IMR-90 (cell line): Measurements from ENCODE around the gene TNK2. TPM values are rescaled to one million over a fixed set of nuclear protein-coding genes. Genes with fewer than 3 reads are reported as not detected.
A peak's percentile ranks its signal among the peaks of the same experiment; 100 is the strongest.

Experiments used
- ATAC-seq: fragments of 200-7000 bp; cut with Tn5 transposase; 2 replicates; pipeline ENCODE4 v1.9.1; 2020; ENCODE audit warnings: low read depth, mild to moderate bottlenecking, moderate library complexity
- BruUV-seq: library from RNA; stranded (reverse); fragments of 400-500 nt; replicated peaks from 2 replicates; lab custom pipeline; 2021; lab: Mats Ljungman, UMichigan
- CTCF ChIA-PET: fragments of 300-600 bp; formaldehyde crosslinking; extraction: SDS; loops from one replicate; lab custom pipeline; 2021; ENCODE audit warnings: antibody characterized with exemption; lab: Yijun Ruan, JAX
- POLR2A ChIA-PET: fragments of 300-600 bp; sonication (Branson Sonifier 250); formaldehyde crosslinking; loops from one replicate; lab custom pipeline; 2022; ENCODE audit warnings: antibody characterized with exemption; ENCODE audit not compliant: unreplicated experiment; lab: Charles Lee
- DNase-seq: peaks from one replicate; pipeline ENCODE4 v3.0.0; 2013
- H2AFZ ChIP-seq: replicated peaks from 2 replicates; pipeline ENCODE3; 2013; ENCODE audit warnings: low read length, mild to moderate bottlenecking; ENCODE audit not compliant: poor library complexity
- H2AK5ac ChIP-seq: 2 replicates; pipeline ENCODE4 v1.6.1; 2013; ENCODE audit warnings: low read depth, low read length, inconsistent platforms
- H2AK9ac ChIP-seq: replicated peaks from 2 replicates; pipeline ENCODE3; 2013; ENCODE audit warnings: mild to moderate bottlenecking, low read depth, low read length, moderate library complexity; ENCODE audit not compliant: poor library complexity
- H2BK120ac ChIP-seq: 2 replicates; pipeline ENCODE4 v1.6.1; 2013; ENCODE audit warnings: low read depth, low read length, inconsistent platforms
- H2BK15ac ChIP-seq: 3 replicates; pipeline ENCODE4 v1.6.1; 2013; ENCODE audit warnings: low read depth, low read length, inconsistent platforms
- H2BK20ac ChIP-seq: 2 replicates; pipeline ENCODE4 v1.6.1; 2013; ENCODE audit warnings: low read depth, mild to moderate bottlenecking, inconsistent platforms, low read length, moderate library complexity
- H2BK5ac ChIP-seq: 2 replicates; pipeline ENCODE4 v1.6.1; 2013; ENCODE audit warnings: mild to moderate bottlenecking, low read depth, low read length, inconsistent platforms; ENCODE audit not compliant: poor library complexity, severe bottlenecking
- H3K14ac ChIP-seq: replicated peaks from 2 replicates; pipeline ENCODE4 v1.6.1; 2013; ENCODE audit warnings: low read depth, low read length, inconsistent platforms
- H3K18ac ChIP-seq: 2 replicates; pipeline ENCODE4 v1.6.1; 2013; ENCODE audit warnings: low read depth, low read length, control low read depth
- H3K23ac ChIP-seq: 2 replicates; pipeline ENCODE4 v1.6.1; 2013; ENCODE audit warnings: low read depth, low read length, inconsistent platforms
- H3K27ac ChIP-seq: 2 replicates; pipeline ENCODE4 v1.5.1; 2013; ENCODE audit warnings: mild to moderate bottlenecking, control low read depth, low read length; ENCODE audit not compliant: insufficient read depth
- H3K27me3 ChIP-seq: 2 replicates; pipeline ENCODE4 v1.6.1; 2013; ENCODE audit warnings: low read length; ENCODE audit not compliant: control insufficient read depth, insufficient read depth
- H3K36me3 ChIP-seq: 2 replicates; pipeline ENCODE4 v1.6.1; 2013; ENCODE audit warnings: low read length, mixed read lengths; ENCODE audit not compliant: control insufficient read depth, insufficient read depth
- H3K4ac ChIP-seq: 2 replicates; pipeline ENCODE4 v1.6.1; 2013; ENCODE audit warnings: low read depth, low read length, inconsistent platforms
- H3K4me1 ChIP-seq: 2 replicates; pipeline ENCODE4 v1.6.1; 2013; ENCODE audit warnings: low read length, mixed read lengths; ENCODE audit not compliant: control insufficient read depth, insufficient read depth
- H3K4me2 ChIP-seq: 2 replicates; pipeline ENCODE4 v1.6.1; 2013; ENCODE audit warnings: low read depth, mild to moderate bottlenecking, control low read depth, low read length, moderate library complexity
- H3K4me3 ChIP-seq: 2 replicates; pipeline ENCODE4 v1.5.1; 2013; ENCODE audit warnings: low read depth, mild to moderate bottlenecking, control low read depth, low read length, moderate library complexity; ENCODE audit not compliant: insufficient read depth
- H3K56ac ChIP-seq: 2 replicates; pipeline ENCODE4 v1.6.1; 2013; ENCODE audit warnings: low read length, inconsistent platforms; ENCODE audit not compliant: insufficient read depth; ENCODE audit errors: extremely low read depth
- H3K79me1 ChIP-seq, 2 experiments: 2 replicates each; pipeline ENCODE4 v1.6.1; 2013; ENCODE audit warnings: low read length in 2 of 2, inconsistent platforms in 1 of 2, low read depth in 1 of 2
- H3K9ac ChIP-seq: 2 replicates; pipeline ENCODE4 v1.6.1; 2013; ENCODE audit warnings: low read depth, low read length, control low read depth
- H3K9me1 ChIP-seq: 2 replicates; pipeline ENCODE4 v1.6.1; 2013; ENCODE audit warnings: low read length, inconsistent platforms; ENCODE audit not compliant: insufficient read depth
- H3K9me3 ChIP-seq: 2 replicates; pipeline ENCODE4 v1.6.1; 2013; ENCODE audit warnings: low read length; ENCODE audit not compliant: control insufficient read depth, insufficient read depth
- H4K20me1 ChIP-seq: 2 replicates; pipeline ENCODE4 v1.6.1; 2013; ENCODE audit warnings: low read length, inconsistent platforms; ENCODE audit not compliant: insufficient read depth
- H4K5ac ChIP-seq: 2 replicates; pipeline ENCODE4 v1.6.1; 2013; ENCODE audit warnings: mild to moderate bottlenecking, low read depth, low read length, control low read depth
- H4K8ac ChIP-seq, 2 experiments: 2 replicates each; pipeline ENCODE4 v1.6.1; 2013; ENCODE audit warnings: low read depth in 2 of 2, low read length in 2 of 2, control low read depth in 1 of 2, inconsistent platforms in 1 of 2
- H4K91ac ChIP-seq: 2 replicates; pipeline ENCODE4 v1.6.1; 2013; ENCODE audit warnings: low read depth, low read length, inconsistent platforms; ENCODE audit not compliant: insufficient read depth
- BHLHE40 ChIP-seq: fragments of 150-350 bp; IDR thresholded peaks from 2 replicates; pipeline ENCODE4 v1.6.1; 2016; ENCODE audit warnings: mild to moderate bottlenecking, low read depth, low read length
- CHD1 ChIP-seq: IDR thresholded peaks from 2 replicates; pipeline ENCODE4 v1.6.1; 2012; ENCODE audit warnings: low read depth, low read length, improper control_type of control experiment
- FOS ChIP-seq: fragments of 150-350 bp; IDR thresholded peaks from 2 replicates; pipeline ENCODE4 v1.6.1; 2016; ENCODE audit warnings: low read depth, low read length
- MAFK ChIP-seq: IDR thresholded peaks from 2 replicates; pipeline ENCODE4 v1.6.1; 2012; ENCODE audit warnings: low read depth, low read length, improper control_type of control experiment
- NFE2L2 ChIP-seq: fragments of 150-350 bp; IDR thresholded peaks from 2 replicates; pipeline ENCODE4 v1.6.1; 2016; ENCODE audit warnings: low read depth, mild to moderate bottlenecking, low read length
- RAD21 ChIP-seq: IDR thresholded peaks from 2 replicates; pipeline ENCODE4 v1.6.1; 2012; ENCODE audit warnings: low read length, improper control_type of control experiment
- RFX5 ChIP-seq: IDR thresholded peaks from 2 replicates; pipeline ENCODE4 v1.8.0; 2012; ENCODE audit warnings: low read depth, mild to moderate bottlenecking, low read length, moderate library complexity
- SMC3 ChIP-seq: fragments of 150-350 bp; IDR thresholded peaks from 2 replicates; pipeline ENCODE4 v1.6.1; 2016; ENCODE audit warnings: low read depth, mild to moderate bottlenecking, antibody characterized with exemption, low read length, moderate library complexity
- WGBS, 2 experiments: methylation state at CpG; one replicate each; pipeline versions ENCODE4 v1.1.5 to v1.1.7; 2013; ENCODE audit warnings: missing lambda C conversion rate in 2 of 2; ENCODE audit not compliant: insufficient read length in 1 of 2; ENCODE audit errors: extremely low coverage in 2 of 2; 5-methylcytosine and 5-hydroxymethylcytosine counted together
- dilution Hi-C: fragments of 300-500 bp; cut with HindIII; formaldehyde crosslinking; loops from one replicate; pipeline ENCODE4 v1.14.3; 2018; ENCODE audit warnings: low sequenced_read_pairs; ENCODE audit not compliant: unreplicated experiment
- in situ Hi-C: fragments of 300-500 bp; cut with MboI; formaldehyde crosslinking; loops from 3 replicates; pipeline ENCODE4 v1.14.3; 2019; ENCODE audit warnings: low sequenced_read_pairs, inconsistent platforms, mixed read lengths
- intact Hi-C: fragments of 100-400 bp; cut with micrococcal nuclease; formaldehyde crosslinking; loops from 2 replicates; pipeline ENCODE4 v1.10.0; 2022
- polyA plus RNA-seq, 3 experiments: library from polyadenylated mRNA; depleted of rRNA; stranded (reverse); fragments of >200 nt; gene quantifications; 2 replicates each; pipeline ENCODE4 v1.2.3, GENCODE V29; 2012; ENCODE audit warnings: low replicate concordance in 1 of 3
- total RNA-seq: library from RNA; depleted of rRNA; stranded (reverse); fragments of >200 nt; gene quantifications from 2 replicates; pipeline ENCODE4 v1.2.3, GENCODE V29; 2012
- TF ChIP-seq, protein P1 (sequence below): fragments of 150-350 bp; IDR thresholded peaks from 2 replicates; pipeline ENCODE4 v1.6.1; 2016; ENCODE audit warnings: low read depth, mild to moderate bottlenecking, low read length, moderate library complexity, borderline replicate concordance

Gene TNK2
- total and polyA plus RNA-seq, 2 of the 4 experiments (the other 2 are of a cell fraction): 2.2 to 13.8 TPM

DNA sequence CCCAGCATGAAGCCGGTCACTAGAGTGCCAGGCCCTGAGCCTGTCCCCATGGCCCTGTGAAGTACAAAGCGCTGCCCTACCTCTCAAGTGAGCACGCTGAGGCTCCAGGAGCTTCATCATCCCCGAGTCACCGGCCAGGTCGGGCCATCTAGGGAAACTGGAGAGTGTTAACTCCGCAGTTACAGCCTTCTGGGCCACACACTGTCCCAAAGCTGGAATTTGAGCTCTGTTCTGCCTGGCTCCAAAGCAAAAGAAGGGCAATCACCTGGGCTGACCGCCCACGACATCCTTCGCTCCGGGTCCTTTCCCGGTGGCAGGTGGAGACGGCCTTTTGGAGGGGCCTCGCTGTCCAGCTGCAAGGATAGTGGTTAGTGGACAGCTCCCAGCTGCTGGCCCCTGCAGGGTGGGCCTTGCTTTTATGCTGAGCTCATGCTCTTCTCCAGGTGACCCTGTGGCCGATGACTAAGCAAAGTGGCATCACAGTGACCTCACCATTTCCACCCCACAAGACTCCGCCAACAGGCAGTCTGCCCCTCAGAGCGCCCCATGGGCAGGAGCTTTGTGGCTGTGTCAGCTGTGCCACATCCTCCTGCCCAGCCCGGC lies 93.1 kb downstream of the TNK2 start:
- Histone ChIP-seq H2AFZ (no peak overlapping the region), H3K4ac (no peak overlapping the region), H3K9ac (no peak overlapping the region), H4K91ac (no peak overlapping the region), H3K56ac (no peak overlapping the region), H3K9me3 (no peaks in the 10 kb centered on the region), H4K8ac (no peak overlapping the region), H3K27me3 (peaks cover 37% of the 10 kb centered on the region), H3K9me1 (no peaks in the 10 kb centered on the region), H4K5ac (no peak overlapping the region), H3K4me3 (no peak overlapping the region), H3K4me2 (no peak overlapping the region), H2AK9ac (no peak overlapping the region), H2AK5ac (no peak overlapping the region), H3K18ac (no peak overlapping the region), H2BK15ac (no peak overlapping the region), H2BK5ac (no peak overlapping the region), H2BK20ac (no peak overlapping the region), H3K36me3 (no peaks in the 10 kb centered on the region), H3K27ac (no peak overlapping the region), H4K20me1 (no peaks in the 10 kb centered on the region), H3K79me1 (no peaks in the 10 kb centered on the region), H3K23ac (no peak overlapping the region), H3K14ac (no peak overlapping the region), H3K4me1 (no peaks in the 10 kb centered on the region), H2BK120ac (no peak overlapping the region)
- WGBS, 2 experiments: 88% methylated on average over 4 of the region's 18 CpGs; no CpG with 5 or more reads in 1 of the 2 experiments
- POLR2A ChIA-PET: no interaction called here
- in situ Hi-C loops: no loop called here
- ATAC-seq: no peak
- no TSS peak for BruUV-seq
- DNase-seq: peak; percentile 16
- TF ChIP-seq BHLHE40: no peak
- TF ChIP-seq NFE2L2: no peak
- TF ChIP-seq CHD1: no peak
- TF ChIP-seq MAFK: no peak
- TF ChIP-seq, protein P1, sequence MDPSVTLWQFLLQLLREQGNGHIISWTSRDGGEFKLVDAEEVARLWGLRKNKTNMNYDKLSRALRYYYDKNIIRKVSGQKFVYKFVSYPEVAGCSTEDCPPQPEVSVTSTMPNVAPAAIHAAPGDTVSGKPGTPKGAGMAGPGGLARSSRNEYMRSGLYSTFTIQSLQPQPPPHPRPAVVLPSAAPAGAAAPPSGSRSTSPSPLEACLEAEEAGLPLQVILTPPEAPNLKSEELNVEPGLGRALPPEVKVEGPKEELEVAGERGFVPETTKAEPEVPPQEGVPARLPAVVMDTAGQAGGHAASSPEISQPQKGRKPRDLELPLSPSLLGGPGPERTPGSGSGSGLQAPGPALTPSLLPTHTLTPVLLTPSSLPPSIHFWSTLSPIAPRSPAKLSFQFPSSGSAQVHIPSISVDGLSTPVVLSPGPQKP: no peak
- no peak for TF ChIP-seq SMC3
- no peak for TF ChIP-seq RAD21
- no peak for TF ChIP-seq FOS
- no peak for TF ChIP-seq RFX5
- dilution Hi-C loops: no loop called here
- CTCF ChIA-PET: no interaction called here
- intact Hi-C loops: no loop called here
